Neural crest cell (in vitro differentiated cells): ENCODE results near the gene ENKUR. TPM values are rescaled to one million over a fixed set of nuclear protein-coding genes. Genes with fewer than 3 reads are reported as not detected.

ENCODE experiments used
- DNase-seq: peaks from one replicate; pipeline ENCODE4 v3.0.0; 2021; ENCODE audit warnings: low read depth, mixed read lengths, low spot score
- H3K27ac Mint-ChIP-seq: one replicate; pipeline ENCODE4 v1.8.0; 2021; ENCODE audit warnings: mild to moderate bottlenecking, mixed read lengths; ENCODE audit not compliant: unreplicated experiment
- H3K27me3 Mint-ChIP-seq: 2 replicates; pipeline ENCODE4 v1.8.0; 2021; ENCODE audit warnings: low read depth, mild to moderate bottlenecking, mixed read lengths
- H3K36me3 Mint-ChIP-seq: 2 replicates; pipeline ENCODE4 v1.8.0; 2021; ENCODE audit warnings: low read depth, mild to moderate bottlenecking, mixed read lengths
- H3K4me1 Mint-ChIP-seq: 2 replicates; pipeline ENCODE4 v1.8.0; 2021; ENCODE audit warnings: mixed read lengths
- H3K4me3 Mint-ChIP-seq: one replicate; pipeline ENCODE4 v1.8.0; 2021; ENCODE audit warnings: mild to moderate bottlenecking, mixed read lengths
- H3K9me3 Mint-ChIP-seq: 2 replicates; pipeline ENCODE4 v1.8.0; 2021; ENCODE audit warnings: mixed read lengths
- total RNA-seq: library from RNA; stranded (reverse); gene quantifications from 2 replicates; pipeline ENCODE4 v1.2.1, GENCODE V29; 2021
- TF ChIP-seq, protein P1 (sequence below): fragments of 200-600 bp; sonication (generic); conservative IDR thresholded peaks from 2 replicates; pipeline ENCODE4 v1.5.0; 2021; ENCODE audit warnings: antibody characterized with exemption, mild to moderate bottlenecking

Gene ENKUR
- total RNA-seq, 1 donor from 2014 or later = 1.7 TPM

DNA sequence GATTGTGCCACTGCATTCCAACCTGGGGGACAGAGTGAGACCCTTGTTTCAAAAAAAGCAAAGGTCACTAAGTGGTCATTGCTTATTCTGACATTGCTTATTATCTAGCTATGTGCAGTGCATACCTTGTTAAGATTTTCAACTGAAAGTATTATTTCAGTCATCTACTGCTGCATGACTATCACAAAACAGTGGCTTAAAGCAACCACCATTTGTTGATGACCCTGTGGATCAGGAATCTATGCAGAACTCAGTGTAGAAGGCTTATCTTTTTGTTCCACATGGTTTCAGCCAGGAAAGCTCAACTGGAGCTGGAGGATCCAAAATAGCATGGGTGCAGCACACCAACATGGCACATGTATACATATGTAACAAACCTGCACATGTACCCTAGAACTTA lies 23.6 kb upstream of the ENKUR start:
- DNase-seq = no peak
- TF ChIP-seq, protein P1, sequence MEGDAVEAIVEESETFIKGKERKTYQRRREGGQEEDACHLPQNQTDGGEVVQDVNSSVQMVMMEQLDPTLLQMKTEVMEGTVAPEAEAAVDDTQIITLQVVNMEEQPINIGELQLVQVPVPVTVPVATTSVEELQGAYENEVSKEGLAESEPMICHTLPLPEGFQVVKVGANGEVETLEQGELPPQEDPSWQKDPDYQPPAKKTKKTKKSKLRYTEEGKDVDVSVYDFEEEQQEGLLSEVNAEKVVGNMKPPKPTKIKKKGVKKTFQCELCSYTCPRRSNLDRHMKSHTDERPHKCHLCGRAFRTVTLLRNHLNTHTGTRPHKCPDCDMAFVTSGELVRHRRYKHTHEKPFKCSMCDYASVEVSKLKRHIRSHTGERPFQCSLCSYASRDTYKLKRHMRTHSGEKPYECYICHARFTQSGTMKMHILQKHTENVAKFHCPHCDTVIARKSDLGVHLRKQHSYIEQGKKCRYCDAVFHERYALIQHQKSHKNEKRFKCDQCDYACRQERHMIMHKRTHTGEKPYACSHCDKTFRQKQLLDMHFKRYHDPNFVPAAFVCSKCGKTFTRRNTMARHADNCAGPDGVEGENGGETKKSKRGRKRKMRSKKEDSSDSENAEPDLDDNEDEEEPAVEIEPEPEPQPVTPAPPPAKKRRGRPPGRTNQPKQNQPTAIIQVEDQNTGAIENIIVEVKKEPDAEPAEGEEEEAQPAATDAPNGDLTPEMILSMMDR = no peak
- Mint-ChIP-seq H3K27ac (no peak overlapping the region), H3K27me3 (no peaks in the 10 kb centered on the region), H3K4me3 (no peak overlapping the region), H3K36me3 (no peaks in the 10 kb centered on the region), H3K4me1 (peaks cover 4% of the 10 kb centered on the region), H3K9me3 (no peaks in the 10 kb centered on the region)

DNA sequence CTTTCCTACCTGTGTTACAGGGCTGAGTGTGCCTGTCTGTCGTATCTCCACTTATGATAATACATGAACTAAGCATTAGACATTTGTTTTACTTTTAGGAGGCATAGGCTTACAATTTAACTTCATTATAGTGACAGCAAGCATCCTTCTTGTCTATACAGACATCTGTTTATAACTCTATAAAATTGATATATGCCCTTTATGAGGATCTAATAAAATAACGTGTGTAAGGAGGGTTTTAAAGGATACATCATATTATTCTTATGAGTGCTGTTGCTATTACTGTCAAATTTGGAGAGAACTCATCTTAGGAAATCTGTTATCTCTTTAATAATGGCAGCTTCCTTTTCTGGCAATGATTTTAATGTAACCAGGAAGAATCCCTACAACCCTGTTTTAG lies 22.4 kb upstream of the ENKUR start:
- Mint-ChIP-seq H3K27ac (no peak overlapping the region), H3K4me1 (peaks cover 4% of the 10 kb centered on the region), H3K27me3 (no peaks in the 10 kb centered on the region), H3K4me3 (no peak overlapping the region), H3K9me3 (no peaks in the 10 kb centered on the region), H3K36me3 (no peaks in the 10 kb centered on the region)
- TF ChIP-seq, protein P1 = no peak
- DNase-seq = no peak

DNA sequence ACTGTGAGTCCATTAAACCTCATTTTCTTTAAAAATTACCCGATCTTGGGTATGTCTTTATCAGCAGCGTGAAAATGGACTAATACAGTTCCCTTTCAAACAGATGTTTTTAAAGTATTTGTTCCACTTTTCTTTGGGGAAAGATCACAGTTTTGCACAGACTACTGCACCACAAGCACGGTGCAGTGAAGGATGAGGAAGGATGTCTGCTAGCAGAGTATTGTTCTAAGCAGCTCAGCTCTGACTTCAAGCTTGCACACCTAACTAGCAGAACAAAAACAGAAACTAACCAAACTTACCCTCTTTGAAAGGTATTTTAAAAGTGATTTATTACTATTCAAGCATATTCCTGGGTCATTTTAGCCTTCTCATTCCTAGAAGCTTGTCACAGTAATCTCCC lies 20.4 kb upstream of the ENKUR start:
- TF ChIP-seq, protein P1 = no peak
- Mint-ChIP-seq H3K4me3 (no peak overlapping the region), H3K36me3 (no peaks in the 10 kb centered on the region), H3K9me3 (no peaks in the 10 kb centered on the region), H3K27ac (no peak overlapping the region), H3K27me3 (no peaks in the 10 kb centered on the region), H3K4me1 (peaks cover 4% of the 10 kb centered on the region)
- no peak for DNase-seq

DNA sequence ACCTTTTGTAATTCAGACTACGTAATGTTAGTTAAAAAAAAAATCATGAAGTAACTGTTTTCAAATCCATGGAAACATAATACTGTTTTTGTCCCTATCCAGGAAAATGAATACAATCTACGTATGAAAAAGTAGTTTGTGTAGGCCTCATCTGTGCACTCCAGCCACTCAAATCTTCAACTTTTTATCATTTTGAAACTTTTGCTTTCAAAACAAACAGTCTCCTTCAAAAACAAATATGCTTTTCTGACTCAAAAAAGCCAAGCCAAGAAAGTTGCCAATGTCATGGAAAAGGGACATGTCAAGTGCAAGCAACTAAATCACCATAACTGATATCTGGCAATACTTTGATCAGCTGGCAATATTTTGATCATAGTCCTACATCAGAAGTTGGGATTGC lies 13.6 kb upstream of the ENKUR start:
- Mint-ChIP-seq H3K27ac (no peak overlapping the region), H3K27me3 (no peaks in the 10 kb centered on the region), H3K9me3 (no peaks in the 10 kb centered on the region)

DNA sequence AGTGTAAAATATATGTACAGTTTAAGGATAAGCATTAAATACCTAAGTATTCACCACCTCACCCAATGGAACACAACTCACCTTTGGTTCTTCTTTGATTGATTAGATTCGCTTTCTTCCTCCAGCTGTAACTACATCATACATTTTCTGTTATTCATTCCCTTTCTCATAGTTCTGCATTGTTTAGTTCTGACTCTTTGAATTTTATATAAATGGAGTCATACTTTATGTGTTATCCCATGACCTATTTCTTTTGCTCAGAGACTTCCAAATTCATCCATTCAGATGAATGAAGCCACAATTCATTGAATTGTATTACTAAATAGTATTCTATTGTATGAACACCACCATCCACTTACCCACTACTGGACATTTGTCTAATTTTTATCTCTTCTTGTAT lies 12.8 kb upstream of the ENKUR start:
- Mint-ChIP-seq H3K36me3 (no peaks in the 10 kb centered on the region), H3K27me3 (no peaks in the 10 kb centered on the region), H3K4me3 (no peak overlapping the region), H3K9me3 (no peaks in the 10 kb centered on the region), H3K4me1 (no peaks in the 10 kb centered on the region), H3K27ac (no peak overlapping the region)
- TF ChIP-seq, protein P1 = no peak
- DNase-seq = no peak

More for the DNA sequence above, 13.6 kb upstream of the ENKUR start:
- Mint-ChIP-seq H3K36me3 (no peaks in the 10 kb centered on the region), H3K4me1 (no peaks in the 10 kb centered on the region), H3K4me3 (no peak overlapping the region)
- TF ChIP-seq, protein P1 = no peak
- DNase-seq = no peak

DNA sequence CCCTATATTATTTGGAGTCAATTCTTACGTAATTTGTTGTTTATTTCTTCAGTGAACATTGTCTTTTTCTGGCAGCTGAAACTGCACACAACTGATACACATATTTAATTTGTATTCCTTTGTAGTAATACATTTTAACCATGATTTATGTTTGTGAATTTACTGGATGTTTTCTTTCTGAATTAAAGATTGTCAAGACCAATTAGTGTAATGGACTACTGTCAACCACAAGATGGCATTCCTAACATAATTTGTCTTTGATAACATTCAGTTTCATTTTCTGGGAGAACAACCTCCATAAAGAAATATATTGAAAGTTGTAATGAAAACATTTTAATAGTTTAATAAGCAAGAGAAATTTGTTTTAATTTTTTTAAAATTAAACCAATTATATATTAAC lies 10.5 kb upstream of the ENKUR start:
- H3K4me3 Mint-ChIP-seq = no peak overlapping the region
- peaks cover 2% of the 10 kb centered on the region for H3K36me3 Mint-ChIP-seq
- no peaks in the 10 kb centered on the region for H3K4me1 Mint-ChIP-seq
- no peak for DNase-seq
- no peaks in the 10 kb centered on the region for H3K27me3 Mint-ChIP-seq
- H3K27ac Mint-ChIP-seq = no peak overlapping the region
- TF ChIP-seq, protein P1 = peak; percentile 39
- H3K9me3 Mint-ChIP-seq = no peaks in the 10 kb centered on the region
